HG03025 (cell line): ENCODE results near the gene DNASE2B.

Experiments
- ATAC-seq: cut with Tn5 transposase; IDR thresholded peaks from one replicate; pipeline ENCODE4 v1.9.1; 2021; ENCODE audit warnings: mild to moderate bottlenecking, moderate library complexity; ENCODE audit not compliant: unreplicated experiment, low FRiP score

The DNASE2B gene

GRCh38 chr1:84410328-84411095, 12.2 kb downstream of the DNASE2B start:
- no peak for ATAC-seq

- no peak for ATAC-seq
These were observed 14.1 kb downstream of the DNASE2B start for GRCh38 chr1:84412316-84412942.

GRCh38 chr1:84415396-84415795, 17.1 kb downstream of the DNASE2B start:
- no peak for ATAC-seq

- ATAC-seq, result no peak
These were observed 24.6 kb downstream of the DNASE2B start for GRCh38 chr1:84422909-84423308.

GRCh38 chr1:84424513-84425149, 26.3 kb downstream of the DNASE2B start:
- no peak for ATAC-seq

GRCh38 chr1:84425150-84425896, 27.0 kb downstream of the DNASE2B start:
- no peak for ATAC-seq

- ATAC-seq, result no peak
These were observed 28.1 kb downstream of the DNASE2B start for GRCh38 chr1:84426376-84426775.

- ATAC-seq, result no peak
These were observed 29.2 kb downstream of the DNASE2B start for GRCh38 chr1:84427250-84428188.

GRCh38 chr1:84428235-84428634, 30.0 kb downstream of the DNASE2B start:
- ATAC-seq, result no peak

GRCh38 chr1:84429231-84429630, 30.9 kb downstream of the DNASE2B start:
- ATAC-seq, result no peak

GRCh38 chr1:84430546-84430945, 32.3 kb downstream of the DNASE2B start:
- ATAC-seq, result no peak

GRCh38 chr1:84433258-84434080, 35.2 kb downstream of the DNASE2B start:
- ATAC-seq, result no peak

- ATAC-seq, result no peak
These were observed 35.9 kb downstream of the DNASE2B start for GRCh38 chr1:84434081-84434769.

- no peak for ATAC-seq
These were observed 36.7 kb downstream of the DNASE2B start for GRCh38 chr1:84434801-84435549.

- no peak for ATAC-seq
These were observed 38.8 kb downstream of the DNASE2B start for GRCh38 chr1:84436876-84437655.

- ATAC-seq, result peak; percentile 92
These were observed 44.0 kb downstream of the DNASE2B start for GRCh38 chr1:84442256-84442655.
